CD4-positive, alpha-beta T cell treated with Interleukin-6 for 4 hours (primary cell): Measurements from ENCODE around the gene SMIM41.

Experiments used
- DNase-seq: peaks from one replicate; pipeline ENCODE4 v3.0.0-alpha.2; 2020; ENCODE audit warnings: mixed read lengths

SMIM41 gene

DNA sequence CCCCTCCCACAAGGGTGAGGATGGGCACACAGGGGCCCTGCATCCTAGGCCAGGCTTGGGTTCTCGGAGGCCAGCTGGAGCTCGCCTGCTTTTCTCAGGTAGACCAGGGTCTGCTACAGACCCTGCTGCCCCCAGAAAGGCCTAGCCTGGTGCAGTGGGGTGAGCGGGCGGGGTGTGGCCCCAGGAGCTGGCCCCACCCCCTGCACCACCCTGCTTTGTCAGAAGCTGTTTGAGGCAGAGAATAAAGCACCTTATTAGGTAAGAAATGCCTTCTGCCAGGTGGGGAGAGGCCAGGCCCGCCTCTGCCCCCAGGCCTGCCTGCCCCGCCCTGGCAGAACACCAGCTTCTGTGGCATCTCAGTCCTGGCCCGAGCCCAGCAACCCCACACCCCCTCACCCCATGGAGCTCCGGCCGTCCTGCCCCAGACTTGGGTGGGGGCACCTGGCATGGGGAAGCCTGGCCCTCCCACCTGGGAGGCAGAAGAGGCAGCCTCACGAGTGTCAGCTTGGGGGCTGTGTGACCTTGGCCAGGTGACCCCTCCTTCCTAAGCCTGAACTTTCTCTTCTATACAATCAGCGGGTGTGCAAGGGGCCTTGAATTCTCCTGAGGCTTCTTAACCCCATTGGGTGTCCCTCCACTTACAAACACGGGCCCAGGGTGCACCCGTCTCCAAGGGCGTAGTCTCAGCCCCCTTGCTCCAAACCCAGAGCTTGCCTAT, 69.1 kb downstream of the SMIM41 start:
- DNase-seq = no peak

DNA sequence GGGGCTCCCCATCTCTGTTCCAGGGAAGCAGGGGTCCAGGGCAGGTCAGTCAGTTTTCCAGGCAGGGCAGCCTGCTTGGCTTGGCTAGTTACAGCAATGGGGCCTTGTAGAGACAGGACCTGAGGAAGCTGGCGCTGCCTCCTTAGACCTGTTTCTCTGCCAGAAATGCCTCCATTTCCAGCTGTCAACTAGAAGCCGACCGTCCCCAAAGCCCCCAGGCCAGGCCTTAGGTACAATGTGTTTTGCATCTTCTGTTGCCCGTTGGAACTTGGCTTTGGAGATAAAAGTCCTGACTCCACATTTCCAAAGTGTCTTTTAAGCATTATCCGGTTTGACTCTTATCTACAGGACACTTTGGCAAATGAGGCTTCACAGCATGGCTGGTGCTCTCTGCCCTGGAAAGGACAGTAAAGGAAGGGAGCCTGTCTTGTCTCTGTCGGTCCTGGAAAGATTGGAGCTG, 69.7 kb downstream of the SMIM41 start:
- no peak for DNase-seq

DNA sequence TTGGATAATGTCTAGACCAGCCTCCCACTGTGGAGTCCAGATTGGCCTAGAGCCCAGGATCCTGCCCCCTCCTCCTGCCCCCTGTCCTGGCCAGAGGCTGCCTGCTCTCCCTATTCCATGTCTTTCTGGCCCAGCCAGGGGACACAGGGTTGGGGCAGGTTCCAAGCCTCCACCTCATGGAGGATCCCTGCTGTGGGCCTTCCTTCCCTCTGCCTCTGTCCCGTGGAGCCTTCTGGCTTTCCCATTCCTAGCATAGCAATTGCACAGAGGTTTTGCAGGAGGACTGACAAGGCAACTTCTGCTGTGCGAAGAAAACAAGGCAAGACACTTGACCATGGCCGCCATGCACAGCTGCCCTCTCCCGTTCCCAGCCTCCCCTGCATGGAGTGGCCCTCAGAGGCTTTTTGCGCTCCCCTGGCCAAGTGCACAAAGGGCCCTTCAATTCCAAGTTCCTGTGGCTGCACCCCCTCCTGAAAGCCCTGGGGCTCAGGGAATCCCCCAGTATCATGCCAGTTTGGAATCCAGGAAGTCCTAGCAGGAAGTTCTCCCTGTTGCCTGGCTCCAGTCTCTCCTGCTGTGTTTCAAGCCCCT, 70.2 kb downstream of the SMIM41 start:
- DNase-seq = no peak

DNA sequence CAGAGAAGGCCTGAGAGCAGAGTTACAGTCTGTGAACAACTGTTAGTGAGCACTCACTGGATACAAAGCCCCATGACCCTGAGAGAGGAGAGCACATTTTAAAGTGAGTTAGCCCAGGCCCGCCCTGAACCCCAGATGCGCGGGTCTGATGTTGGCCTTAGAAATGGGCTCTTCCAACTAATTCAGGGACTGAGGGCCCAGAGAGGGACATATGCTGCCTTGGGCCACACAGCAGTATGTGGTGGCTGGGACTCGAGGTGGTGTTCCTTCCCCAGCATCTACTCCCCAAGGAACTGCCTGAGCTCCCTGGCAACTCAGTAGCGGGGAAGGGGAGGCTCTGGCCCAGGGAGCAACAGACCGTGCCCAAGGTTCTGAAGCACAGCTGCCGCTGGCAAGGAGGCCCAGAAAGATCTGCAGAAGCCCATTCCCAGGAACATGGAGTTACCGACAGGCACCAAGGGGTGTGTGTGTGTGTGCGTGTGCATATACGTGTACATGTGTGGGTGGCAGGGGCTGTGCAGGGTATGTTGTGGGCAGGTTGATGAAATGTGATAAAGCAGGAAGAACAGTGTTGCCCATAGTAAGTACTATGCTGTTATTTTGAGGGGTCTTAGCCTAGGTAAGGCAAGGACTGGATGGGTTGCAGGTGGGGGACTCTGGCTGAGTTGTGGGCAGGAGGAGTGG, 71.8 kb downstream of the SMIM41 start:
- no peak for DNase-seq

DNA sequence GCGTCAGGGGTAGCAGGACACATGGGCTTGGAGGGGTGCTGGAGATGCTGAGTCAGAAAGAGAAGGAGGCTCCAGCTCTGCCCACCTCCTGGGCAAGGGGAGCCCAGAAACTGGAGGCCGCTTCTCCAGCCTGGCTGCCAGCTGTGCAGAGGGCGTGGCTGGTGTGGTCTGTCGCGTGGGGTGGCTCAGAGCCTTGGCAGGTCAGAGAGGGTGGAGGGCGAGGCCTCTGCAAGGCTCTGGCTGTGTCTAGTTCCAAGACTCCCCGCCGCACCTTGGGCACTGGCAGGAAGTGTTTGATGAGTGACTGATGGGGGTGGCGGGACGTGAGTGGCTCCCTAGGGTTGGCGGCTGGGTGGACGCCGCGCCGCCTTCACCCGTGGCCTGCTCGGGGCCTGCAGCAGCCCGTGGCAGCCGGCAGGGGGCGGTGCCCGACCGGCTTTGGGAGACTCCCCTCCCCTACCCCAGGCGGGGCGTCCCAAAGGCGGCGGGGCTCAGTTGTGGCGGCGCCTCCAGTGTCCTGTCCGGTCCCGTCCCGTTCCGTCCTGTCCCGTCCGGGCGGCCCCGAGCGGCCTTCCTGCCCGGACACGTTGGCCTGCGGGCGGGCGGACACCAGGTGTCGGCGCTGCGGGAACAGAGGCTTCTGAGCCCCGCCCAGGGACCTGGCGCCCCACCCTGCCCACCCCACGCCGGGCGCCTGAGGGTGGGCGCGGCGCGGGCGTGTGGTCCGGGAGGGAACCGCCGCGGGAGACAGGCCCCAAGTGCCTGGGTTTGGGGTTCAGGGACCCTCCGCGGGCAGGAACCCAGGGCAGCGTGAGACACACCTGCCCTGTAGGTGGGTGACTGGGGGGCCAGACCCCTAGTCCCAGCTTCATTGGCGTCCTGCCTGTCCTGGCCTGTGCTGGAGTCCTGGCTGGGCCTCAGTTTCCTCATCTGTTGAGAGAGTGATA, 72.6 kb downstream of the SMIM41 start:
- peak; percentile 81 for DNase-seq

DNA sequence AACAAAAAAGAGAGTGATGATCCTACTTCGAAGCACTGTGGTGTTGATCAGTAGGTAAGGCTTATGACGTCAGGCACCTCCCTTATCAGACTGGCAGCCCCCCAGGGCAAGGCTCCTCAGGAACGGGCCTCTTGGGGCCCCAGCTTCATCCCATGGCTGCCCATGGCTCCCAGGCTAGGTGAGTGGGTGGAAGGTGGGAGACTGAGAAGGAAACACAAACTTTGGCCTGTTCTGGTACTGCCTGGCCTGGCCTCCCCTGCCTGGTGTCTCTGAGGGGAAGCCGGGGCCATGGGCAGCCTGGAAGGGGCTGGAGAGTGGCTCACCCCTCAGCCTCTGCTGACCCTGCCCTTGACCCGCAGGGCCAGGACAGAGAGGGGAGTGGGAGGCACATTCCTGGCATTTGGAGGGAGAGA, 73.4 kb downstream of the SMIM41 start:
- DNase-seq = no peak

DNA sequence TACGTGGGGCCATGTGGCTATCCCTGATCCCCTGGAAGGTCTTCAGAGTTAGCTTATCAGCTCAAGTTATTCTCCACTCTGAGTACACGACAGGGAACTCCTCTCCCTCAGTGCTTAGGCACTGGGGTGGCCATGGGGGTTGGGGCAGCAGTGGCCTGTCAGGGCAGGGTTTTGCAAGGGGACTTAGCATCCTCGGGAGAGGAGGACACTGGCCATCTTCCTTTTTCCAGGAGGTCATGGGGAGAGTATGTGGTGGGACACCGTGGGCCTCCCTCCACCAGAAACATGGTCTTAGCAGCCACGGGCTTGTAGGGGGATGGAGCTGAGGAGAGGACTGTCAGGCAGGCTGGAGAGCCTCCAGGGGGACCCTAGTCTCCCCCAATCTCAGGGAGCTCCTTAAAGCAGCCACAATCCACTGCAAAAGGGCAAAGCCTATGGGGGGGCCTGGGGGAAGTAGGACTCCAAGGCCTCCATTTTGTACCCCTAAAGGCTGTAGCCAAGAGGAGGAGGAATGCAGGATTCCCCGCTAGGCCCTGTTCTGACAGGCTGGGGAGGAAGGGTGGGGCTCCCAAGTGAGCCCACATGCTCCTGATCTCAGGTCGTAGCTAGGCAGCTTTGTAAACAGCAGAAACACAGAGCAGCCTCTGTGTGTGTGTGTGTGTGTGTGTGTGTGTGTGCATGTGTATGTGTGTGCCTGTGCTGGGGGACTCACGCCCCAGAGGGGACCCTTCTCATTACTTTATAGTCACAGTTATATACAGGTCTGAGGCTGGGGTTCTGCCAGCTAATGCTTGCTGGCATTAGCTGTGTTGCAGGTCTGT, 75.8 kb downstream of the SMIM41 start:
- peak; percentile 51 for DNase-seq

DNA sequence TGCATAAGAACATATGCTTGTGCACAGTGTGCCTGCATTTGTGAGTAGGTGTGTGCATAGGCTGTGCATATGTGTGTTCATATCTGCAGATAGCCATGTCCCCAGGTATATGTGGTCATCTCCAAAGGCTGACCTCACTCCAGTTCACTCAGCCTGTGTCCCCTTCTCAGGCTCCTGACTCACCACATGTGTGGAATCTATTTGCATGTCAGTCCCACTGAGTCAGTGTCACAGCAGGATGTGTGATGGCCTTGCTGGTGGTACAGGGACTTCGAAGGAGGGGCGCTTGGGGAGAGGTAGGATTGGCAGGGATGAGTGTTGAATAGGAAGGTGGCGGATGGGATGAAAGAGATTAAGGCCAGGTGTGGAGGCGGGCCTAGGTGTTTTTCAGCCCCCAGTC, 76.8 kb downstream of the SMIM41 start:
- DNase-seq = no peak

DNA sequence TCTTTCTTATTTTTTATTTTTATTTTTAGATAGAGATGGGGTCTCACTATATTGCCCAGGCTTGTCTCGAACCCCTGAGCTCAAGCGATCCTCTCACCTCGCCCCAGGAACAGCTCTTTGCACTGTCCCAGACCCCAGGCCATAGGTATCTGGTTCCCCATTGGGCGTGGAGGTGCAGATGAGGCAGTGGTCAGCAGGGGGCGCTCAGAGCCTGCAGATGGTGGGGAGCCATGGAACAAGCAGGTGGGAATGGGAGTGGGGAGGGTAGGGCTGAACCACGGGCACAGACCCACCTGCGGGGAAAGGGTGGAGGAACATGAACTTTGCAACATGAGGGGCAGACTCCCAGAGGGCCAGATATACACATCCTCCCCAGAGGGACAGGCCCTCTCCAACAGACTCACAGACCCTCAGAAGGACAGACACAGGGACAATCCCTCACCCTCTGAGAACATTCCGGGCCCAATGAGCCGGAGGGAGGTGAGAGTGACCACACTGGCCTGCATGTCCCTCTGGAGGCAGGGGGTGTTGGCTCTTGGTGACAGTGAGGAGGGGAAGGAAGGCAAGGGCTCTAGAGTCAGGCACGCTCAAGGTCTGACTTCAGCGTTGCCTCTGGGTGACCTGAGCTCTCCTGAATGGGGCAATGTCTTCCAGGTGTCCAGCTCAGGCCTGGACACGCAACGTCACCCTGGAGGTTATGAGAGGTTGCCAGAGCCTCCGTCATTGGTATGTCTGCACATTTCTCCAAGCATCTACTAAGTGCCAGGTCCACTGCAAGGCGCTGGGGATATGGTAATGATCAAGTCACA, 77.5 kb downstream of the SMIM41 start:
- DNase-seq = peak; percentile 80

DNA sequence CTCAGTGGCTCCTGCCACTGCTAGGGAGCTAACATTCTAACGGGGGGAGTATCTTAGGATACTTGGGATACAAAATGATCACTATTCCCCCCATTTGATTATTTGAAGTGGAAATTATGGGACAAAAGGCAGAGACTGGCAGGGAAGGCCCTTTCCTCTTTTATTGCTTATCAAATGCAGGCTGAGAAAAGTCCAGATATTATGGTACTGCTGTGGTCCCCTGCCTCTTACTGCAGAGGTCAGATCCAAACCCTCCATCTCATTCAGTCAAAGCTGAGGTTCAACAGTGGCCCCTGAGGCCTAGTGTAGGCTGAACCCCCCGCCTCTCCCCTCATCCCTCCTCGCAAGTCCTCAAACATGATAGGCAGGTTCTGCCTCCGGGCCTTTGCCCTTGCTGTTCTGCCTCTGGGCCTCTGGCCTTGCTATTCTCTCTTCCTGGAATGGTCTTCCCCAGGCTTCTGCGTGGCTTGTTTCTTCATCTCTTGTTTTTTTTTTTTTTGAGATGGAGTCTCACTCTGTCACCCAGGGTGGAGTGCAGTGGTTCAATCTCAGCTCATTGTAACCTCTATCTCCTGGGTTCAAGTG, 78.2 kb downstream of the SMIM41 start:
- DNase-seq = no peak
